ENCODE data around the gene LHFPL3.

LHFPL3 gene

GRCh38 chr7:104839842-104840241, 511.4 kb downstream of the LHFPL3 start:
- DNase-seq: no peak
- no peaks in the 10 kb centered on the region for H3K9me3 ChIP-seq (ENCODE audit: control insufficient read depth, low read length)
- H3K4me3 ChIP-seq (ENCODE audit: insufficient read depth, low read depth, low read length, poor library complexity, severe bottlenecking): no peak overlapping the region

GRCh38 chr7:104841798-104842197, 513.4 kb downstream of the LHFPL3 start:
- H3K4me3 ChIP-seq (ENCODE audit: insufficient read depth, low read depth, low read length, poor library complexity, severe bottlenecking): no peak overlapping the region
- no peaks in the 10 kb centered on the region for H3K9me3 ChIP-seq (ENCODE audit: control insufficient read depth, low read length)
- DNase-seq: no peak
- no peaks in the 10 kb centered on the region for H3K36me3 ChIP-seq (ENCODE audit: control insufficient read depth, insufficient read depth, low read length)
- no peaks in the 10 kb centered on the region for H3K27me3 ChIP-seq (replicated peaks; ENCODE audit: control insufficient read depth, insufficient read depth, low read length, poor library complexity, severe bottlenecking)
- H3K4me1 ChIP-seq (ENCODE audit: control insufficient read depth, insufficient read depth, low read length, poor library complexity, severe bottlenecking): no peaks in the 10 kb centered on the region
- H3K27ac ChIP-seq (ENCODE audit: insufficient read depth, low read length, poor library complexity, severe bottlenecking): no peak overlapping the region

More at GRCh38 chr7:104839842-104840241, 511.4 kb downstream of the LHFPL3 start:
- H3K27ac ChIP-seq (ENCODE audit: insufficient read depth, low read length, poor library complexity, severe bottlenecking): no peak overlapping the region
- no peaks in the 10 kb centered on the region for H3K36me3 ChIP-seq (ENCODE audit: control insufficient read depth, insufficient read depth, low read length)
- H3K4me1 ChIP-seq (ENCODE audit: control insufficient read depth, insufficient read depth, low read length, poor library complexity, severe bottlenecking): no peaks in the 10 kb centered on the region
- no peaks in the 10 kb centered on the region for H3K27me3 ChIP-seq (replicated peaks; ENCODE audit: control insufficient read depth, insufficient read depth, low read length, poor library complexity, severe bottlenecking)

- Histone ChIP-seq H3K27ac (ENCODE audit: insufficient read depth, low read length, poor library complexity, severe bottlenecking) (no peak overlapping the region), H3K36me3 (ENCODE audit: control insufficient read depth, insufficient read depth, low read length) (no peaks in the 10 kb centered on the region), H3K9me3 (ENCODE audit: control insufficient read depth, low read length) (no peaks in the 10 kb centered on the region), H3K4me1 (ENCODE audit: control insufficient read depth, insufficient read depth, low read length, poor library complexity, severe bottlenecking) (no peaks in the 10 kb centered on the region), H3K27me3 (replicated peaks; ENCODE audit: control insufficient read depth, insufficient read depth, low read length, poor library complexity, severe bottlenecking) (no peaks in the 10 kb centered on the region), H3K4me3 (ENCODE audit: insufficient read depth, low read depth, low read length, poor library complexity, severe bottlenecking) (no peak overlapping the region)
- no peak for DNase-seq
Measured at GRCh38 chr7:104843198-104843597, 514.8 kb downstream of the LHFPL3 start.

GRCh38 chr7:104845557-104845956, 517.2 kb downstream of the LHFPL3 start:
- no peaks in the 10 kb centered on the region for H3K9me3 ChIP-seq (ENCODE audit: control insufficient read depth, low read length)
- no peak overlapping the region for H3K27ac ChIP-seq (ENCODE audit: insufficient read depth, low read length, poor library complexity, severe bottlenecking)

GRCh38 chr7:104846731-104847130, 518.3 kb downstream of the LHFPL3 start:
- Histone ChIP-seq H3K4me1 (ENCODE audit: control insufficient read depth, insufficient read depth, low read length, poor library complexity, severe bottlenecking) (no peaks in the 10 kb centered on the region), H3K27me3 (replicated peaks; ENCODE audit: control insufficient read depth, insufficient read depth, low read length, poor library complexity, severe bottlenecking) (no peaks in the 10 kb centered on the region), H3K36me3 (ENCODE audit: control insufficient read depth, insufficient read depth, low read length) (no peaks in the 10 kb centered on the region), H3K27ac (ENCODE audit: insufficient read depth, low read length, poor library complexity, severe bottlenecking) (no peak overlapping the region), H3K4me3 (ENCODE audit: insufficient read depth, low read depth, low read length, poor library complexity, severe bottlenecking) (no peak overlapping the region), H3K9me3 (ENCODE audit: control insufficient read depth, low read length) (no peaks in the 10 kb centered on the region)
- DNase-seq: no peak

More at GRCh38 chr7:104845557-104845956, 517.2 kb downstream of the LHFPL3 start:
- H3K36me3 ChIP-seq (ENCODE audit: control insufficient read depth, insufficient read depth, low read length): no peaks in the 10 kb centered on the region
- no peak overlapping the region for H3K4me3 ChIP-seq (ENCODE audit: insufficient read depth, low read depth, low read length, poor library complexity, severe bottlenecking)
- DNase-seq: no peak
- no peaks in the 10 kb centered on the region for H3K27me3 ChIP-seq (replicated peaks; ENCODE audit: control insufficient read depth, insufficient read depth, low read length, poor library complexity, severe bottlenecking)
- H3K4me1 ChIP-seq (ENCODE audit: control insufficient read depth, insufficient read depth, low read length, poor library complexity, severe bottlenecking): no peaks in the 10 kb centered on the region

GRCh38 chr7:104848138-104848990, 520.0 kb downstream of the LHFPL3 start:
- H3K4me1 ChIP-seq (ENCODE audit: control insufficient read depth, insufficient read depth, low read length, poor library complexity, severe bottlenecking): no peaks in the 10 kb centered on the region
- H3K27ac ChIP-seq (ENCODE audit: insufficient read depth, low read length, poor library complexity, severe bottlenecking): no peak overlapping the region
- H3K4me3 ChIP-seq (ENCODE audit: insufficient read depth, low read depth, low read length, poor library complexity, severe bottlenecking): no peak overlapping the region
- DNase-seq: peak in 2 of 3 donors; percentile 4 to 25
- H3K9me3 ChIP-seq (ENCODE audit: control insufficient read depth, low read length): no peaks in the 10 kb centered on the region
- no peaks in the 10 kb centered on the region for H3K36me3 ChIP-seq (ENCODE audit: control insufficient read depth, insufficient read depth, low read length)
- no peaks in the 10 kb centered on the region for H3K27me3 ChIP-seq (replicated peaks; ENCODE audit: control insufficient read depth, insufficient read depth, low read length, poor library complexity, severe bottlenecking)

- H3K9me3 ChIP-seq (ENCODE audit: control insufficient read depth, low read length): no peaks in the 10 kb centered on the region
- H3K27me3 ChIP-seq (replicated peaks; ENCODE audit: control insufficient read depth, insufficient read depth, low read length, poor library complexity, severe bottlenecking): no peaks in the 10 kb centered on the region
- no peak overlapping the region for H3K4me3 ChIP-seq (ENCODE audit: insufficient read depth, low read depth, low read length, poor library complexity, severe bottlenecking)
- H3K27ac ChIP-seq (ENCODE audit: insufficient read depth, low read length, poor library complexity, severe bottlenecking): no peak overlapping the region
- no peaks in the 10 kb centered on the region for H3K36me3 ChIP-seq (ENCODE audit: control insufficient read depth, insufficient read depth, low read length)
- no peaks in the 10 kb centered on the region for H3K4me1 ChIP-seq (ENCODE audit: control insufficient read depth, insufficient read depth, low read length, poor library complexity, severe bottlenecking)
- DNase-seq: no peak
Measured at GRCh38 chr7:104850374-104850773, 522.0 kb downstream of the LHFPL3 start.

- H3K4me1 ChIP-seq (ENCODE audit: control insufficient read depth, insufficient read depth, low read length, poor library complexity, severe bottlenecking): no peaks in the 10 kb centered on the region
- H3K4me3 ChIP-seq (ENCODE audit: insufficient read depth, low read depth, low read length, poor library complexity, severe bottlenecking): no peak overlapping the region
- H3K27me3 ChIP-seq (replicated peaks; ENCODE audit: control insufficient read depth, insufficient read depth, low read length, poor library complexity, severe bottlenecking): no peaks in the 10 kb centered on the region
- no peaks in the 10 kb centered on the region for H3K9me3 ChIP-seq (ENCODE audit: control insufficient read depth, low read length)
- no peak for DNase-seq
- H3K36me3 ChIP-seq (ENCODE audit: control insufficient read depth, insufficient read depth, low read length): no peaks in the 10 kb centered on the region
- H3K27ac ChIP-seq (ENCODE audit: insufficient read depth, low read length, poor library complexity, severe bottlenecking): no peak overlapping the region
Measured at GRCh38 chr7:104851268-104851667, 522.9 kb downstream of the LHFPL3 start.

GRCh38 chr7:104852386-104852785, 524.0 kb downstream of the LHFPL3 start:
- H3K27me3 ChIP-seq (replicated peaks; ENCODE audit: control insufficient read depth, insufficient read depth, low read length, poor library complexity, severe bottlenecking): no peaks in the 10 kb centered on the region
- H3K4me1 ChIP-seq (ENCODE audit: control insufficient read depth, insufficient read depth, low read length, poor library complexity, severe bottlenecking): no peaks in the 10 kb centered on the region
- no peak overlapping the region for H3K27ac ChIP-seq (ENCODE audit: insufficient read depth, low read length, poor library complexity, severe bottlenecking)
- no peaks in the 10 kb centered on the region for H3K36me3 ChIP-seq (ENCODE audit: control insufficient read depth, insufficient read depth, low read length)
- DNase-seq: no peak
- H3K9me3 ChIP-seq (ENCODE audit: control insufficient read depth, low read length): no peaks in the 10 kb centered on the region
- no peak overlapping the region for H3K4me3 ChIP-seq (ENCODE audit: insufficient read depth, low read depth, low read length, poor library complexity, severe bottlenecking)

- no peak overlapping the region for H3K27ac ChIP-seq (ENCODE audit: insufficient read depth, low read length, poor library complexity, severe bottlenecking)
- H3K36me3 ChIP-seq (ENCODE audit: control insufficient read depth, insufficient read depth, low read length): no peaks in the 10 kb centered on the region
- no peak overlapping the region for H3K4me3 ChIP-seq (ENCODE audit: insufficient read depth, low read depth, low read length, poor library complexity, severe bottlenecking)
- no peak for DNase-seq
- peaks cover 5% of the 10 kb centered on the region for H3K4me1 ChIP-seq (ENCODE audit: control insufficient read depth, insufficient read depth, low read length, poor library complexity, severe bottlenecking)
- H3K9me3 ChIP-seq (ENCODE audit: control insufficient read depth, low read length): no peaks in the 10 kb centered on the region
- no peaks in the 10 kb centered on the region for H3K27me3 ChIP-seq (replicated peaks; ENCODE audit: control insufficient read depth, insufficient read depth, low read length, poor library complexity, severe bottlenecking)
Measured at GRCh38 chr7:104855861-104856260, 527.5 kb downstream of the LHFPL3 start.

Measured in effector memory CD4-positive, alpha-beta T cell (primary cell).